Left cardiac atrium (tissue), 4 donors: ENCODE results near the gene CLCN5. TPM values are rescaled to one million over a fixed set of nuclear protein-coding genes. Genes with fewer than 3 reads are reported as not detected.

Experiments
- ATAC-seq, 2 donors: fragments of 200-7000 bp; cut with Tn5 transposase; one replicate each; pipeline ENCODE4 v1.9.1; 2020; ENCODE audit warnings: mild to moderate bottlenecking in 2 of 2, moderate library complexity in 2 of 2
- DNase-seq: peaks from one replicate; pipeline ENCODE4 v3.0.0-alpha.2; 2020
- intact Hi-C, 2 donors: fragments of 100-400 bp; cut with DNase I; formaldehyde crosslinking; loops; one replicate each; pipeline versions ENCODE4 v1.14.1 to v1.15.1; 2022 to 2023
- total RNA-seq, 2 donors: library from RNA; stranded (reverse); fragmentation: NEBNext Ultra II Directional; extraction: Animal tissue kit (Norgen Biotek cat#: 25700); gene quantifications; one replicate each; pipeline ENCODE4 v1.2.1, GENCODE V29; 2021
- donor health status: DM: no; HTN: yes; CAD: no.
- donor health status: DM: no; HTN: yes; CAD: no; lungs with severe emphysema.
- donor health status: DM: yes; HTN: yes; CAD: no.
- donor health status: Dilated cardiomyopathy.

Gene CLCN5
- total RNA-seq, 2 donors from 2014 or later, result 1.9 to 3.6 TPM

- DNase-seq (no peak), ATAC-seq (no peak)
- intact Hi-C loops, result no loop called here
Measured at GRCh38 chrX:49921109-49921508, 1.3 kb upstream of the CLCN5 start.

- intact Hi-C loops, result no loop called here
- ATAC-seq, result no peak
- DNase-seq, result no peak
Measured at GRCh38 chrX:49925176-49925575, 2.8 kb downstream of the CLCN5 start.

- ATAC-seq (no peak), DNase-seq (no peak)
- intact Hi-C loops, result no loop called here
Measured at GRCh38 chrX:49930039-49930438, 7.6 kb downstream of the CLCN5 start.

GRCh38 chrX:49932791-49933190 is 10.4 kb downstream of the CLCN5 start:
- intact Hi-C loops, result no loop called here
- DNase-seq, result no peak
- ATAC-seq, result no peak

- intact Hi-C loops, result no loop called here
- ATAC-seq (no peak), DNase-seq (no peak)
Measured at GRCh38 chrX:49934148-49934547, 11.8 kb downstream of the CLCN5 start.

GRCh38 chrX:49934729-49935128 is 12.3 kb downstream of the CLCN5 start:
- ATAC-seq (no peak), DNase-seq (no peak)
- intact Hi-C loops, result no loop called here

- intact Hi-C loops, result no loop called here
- ATAC-seq (no peak), DNase-seq (no peak)
Measured at GRCh38 chrX:49947781-49948180, 25.4 kb downstream of the CLCN5 start.

GRCh38 chrX:49949961-49950360 is 27.6 kb downstream of the CLCN5 start:
- intact Hi-C loops, result no loop called here
- DNase-seq (no peak), ATAC-seq (no peak)

- no peak for DNase-seq
- ATAC-seq, result no peak
- intact Hi-C loops, result no loop called here
Measured at GRCh38 chrX:49951524-49952193, 29.3 kb downstream of the CLCN5 start.

GRCh38 chrX:49956313-49956712 is 33.9 kb downstream of the CLCN5 start:
- DNase-seq, result no peak
- no peak for ATAC-seq
- intact Hi-C loops, result no loop called here

- DNase-seq, result no peak
- intact Hi-C loops, result no loop called here
- ATAC-seq, result no peak
Measured at GRCh38 chrX:49958727-49959485, 36.5 kb downstream of the CLCN5 start.

- ATAC-seq (no peak), DNase-seq (no peak)
- intact Hi-C loops, result no loop called here
Measured at GRCh38 chrX:49959602-49960001, 37.2 kb downstream of the CLCN5 start.

GRCh38 chrX:49960061-49960460 is 37.7 kb downstream of the CLCN5 start:
- no peak for ATAC-seq
- no peak for DNase-seq
- intact Hi-C loops, result no loop called here

GRCh38 chrX:49970674-49971073 is 48.3 kb downstream of the CLCN5 start:
- DNase-seq, result no peak
- ATAC-seq, result no peak
- intact Hi-C loops, result no loop called here

- intact Hi-C loops, result no loop called here
- ATAC-seq (peak in 1 of 2 donors; percentile 64), DNase-seq (no peak)
Measured at GRCh38 chrX:49972328-49972860, 50.0 kb downstream of the CLCN5 start.

- DNase-seq (no peak), ATAC-seq (no peak)
- intact Hi-C loops, result no loop called here
Measured at GRCh38 chrX:49976682-49977197, 54.3 kb downstream of the CLCN5 start.

- no peak for ATAC-seq
- intact Hi-C loops, result no loop called here
- no peak for DNase-seq
Measured at GRCh38 chrX:49977319-49978090, 55.1 kb downstream of the CLCN5 start.

GRCh38 chrX:49978176-49978575 is 55.8 kb downstream of the CLCN5 start:
- DNase-seq (no peak), ATAC-seq (no peak)
- intact Hi-C loops, result no loop called here

GRCh38 chrX:49986058-49986457 is 63.7 kb downstream of the CLCN5 start:
- intact Hi-C loops, result no loop called here
- DNase-seq (no peak), ATAC-seq (no peak)

- DNase-seq, result no peak
- intact Hi-C loops, result no loop called here
- no peak for ATAC-seq
Measured at GRCh38 chrX:49987651-49988050, 65.3 kb downstream of the CLCN5 start.
